Measurements from ENCODE around the gene MADD. TPM values are rescaled to one million over a fixed set of nuclear protein-coding genes. Genes with fewer than 3 reads are reported as not detected.

Gene MADD
- polyA plus RNA-seq, 1 donor from 2014 or later = 66.9 TPM

- H3K9ac ChIP-seq (ENCODE audit: low read length) = no peak overlapping the region
- no peaks in the 10 kb centered on the region for H4K20me1 ChIP-seq (ENCODE audit: insufficient read depth)
- peaks cover 7% of the 10 kb centered on the region for H3K36me3 ChIP-seq (ENCODE audit: insufficient read depth, low read length)
- no peak overlapping the region for H3K4me3 ChIP-seq (ENCODE audit: low read length)
- no peaks in the 10 kb centered on the region for H3K9me2 ChIP-seq (ENCODE audit: insufficient read depth, low read length)
- no peaks in the 10 kb centered on the region for H3F3A ChIP-seq (ENCODE audit: insufficient read depth, low read length, poor library complexity, severe bottlenecking)
- no peak for TF ChIP-seq EP300 (conservative IDR thresholded peaks at IDR 0.05; ENCODE audit: poor library complexity, severe bottlenecking)
- no peak for TF ChIP-seq MXI1 (conservative IDR thresholded peaks at IDR 0.05; ENCODE audit: poor library complexity, severe bottlenecking)
- no peak for TF ChIP-seq REST (IDR thresholded peaks at IDR 0.05; ENCODE audit: borderline replicate concordance)
- TF ChIP-seq, protein P1, sequence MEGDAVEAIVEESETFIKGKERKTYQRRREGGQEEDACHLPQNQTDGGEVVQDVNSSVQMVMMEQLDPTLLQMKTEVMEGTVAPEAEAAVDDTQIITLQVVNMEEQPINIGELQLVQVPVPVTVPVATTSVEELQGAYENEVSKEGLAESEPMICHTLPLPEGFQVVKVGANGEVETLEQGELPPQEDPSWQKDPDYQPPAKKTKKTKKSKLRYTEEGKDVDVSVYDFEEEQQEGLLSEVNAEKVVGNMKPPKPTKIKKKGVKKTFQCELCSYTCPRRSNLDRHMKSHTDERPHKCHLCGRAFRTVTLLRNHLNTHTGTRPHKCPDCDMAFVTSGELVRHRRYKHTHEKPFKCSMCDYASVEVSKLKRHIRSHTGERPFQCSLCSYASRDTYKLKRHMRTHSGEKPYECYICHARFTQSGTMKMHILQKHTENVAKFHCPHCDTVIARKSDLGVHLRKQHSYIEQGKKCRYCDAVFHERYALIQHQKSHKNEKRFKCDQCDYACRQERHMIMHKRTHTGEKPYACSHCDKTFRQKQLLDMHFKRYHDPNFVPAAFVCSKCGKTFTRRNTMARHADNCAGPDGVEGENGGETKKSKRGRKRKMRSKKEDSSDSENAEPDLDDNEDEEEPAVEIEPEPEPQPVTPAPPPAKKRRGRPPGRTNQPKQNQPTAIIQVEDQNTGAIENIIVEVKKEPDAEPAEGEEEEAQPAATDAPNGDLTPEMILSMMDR (IDR thresholded peaks at IDR 0.05; ENCODE audit: poor library complexity, severe bottlenecking) = no peak
- no peak for TF ChIP-seq SMC3 (conservative IDR thresholded peaks at IDR 0.05; ENCODE audit: poor library complexity)
- no peak for TF ChIP-seq RAD21 (conservative IDR thresholded peaks at IDR 0.05)
- no peak for TF ChIP-seq TAF1 (IDR thresholded peaks at IDR 0.05; ENCODE audit: low read depth)
- no peak for TF ChIP-seq POLR2AphosphoS5 (IDR thresholded peaks at IDR 0.05)
- TF ChIP-seq EZH2 (IDR thresholded peaks at IDR 0.05; ENCODE audit: borderline replicate concordance, insufficient read depth, low read length, poor library complexity, severe bottlenecking) = no peak
- H3K27me3 ChIP-seq (ENCODE audit: insufficient read depth, low read depth, low read length) = no peaks in the 10 kb centered on the region
- no peak overlapping the region for H2AFZ ChIP-seq (ENCODE audit: low read depth, low read length)
- H3K9me3 ChIP-seq (ENCODE audit: low read length) = no peaks in the 10 kb centered on the region
- H3K79me2 ChIP-seq (replicated peaks; ENCODE audit: insufficient read depth, low read length) = peaks cover 16% of the 10 kb centered on the region
- no peak overlapping the region for H3K27ac ChIP-seq (ENCODE audit: low read length)
- no peak overlapping the region for H3K4me2 ChIP-seq (ENCODE audit: low read length)
These were observed 8.1 kb downstream of the MADD start for GRCh38 chr11:47278058-47278457.

- peaks cover 10% of the 10 kb centered on the region for H3K79me2 ChIP-seq (replicated peaks; ENCODE audit: insufficient read depth, low read length)
- TF ChIP-seq MXI1 (conservative IDR thresholded peaks at IDR 0.05; ENCODE audit: poor library complexity, severe bottlenecking) = no peak
- no peak for TF ChIP-seq EZH2 (IDR thresholded peaks at IDR 0.05; ENCODE audit: borderline replicate concordance, insufficient read depth, low read length, poor library complexity, severe bottlenecking)
- TF ChIP-seq, protein P1 (IDR thresholded peaks at IDR 0.05; ENCODE audit: poor library complexity, severe bottlenecking) = no peak
- no peak for TF ChIP-seq REST (IDR thresholded peaks at IDR 0.05; ENCODE audit: borderline replicate concordance)
- no peak for TF ChIP-seq EP300 (conservative IDR thresholded peaks at IDR 0.05; ENCODE audit: poor library complexity, severe bottlenecking)
- no peak for TF ChIP-seq RAD21 (conservative IDR thresholded peaks at IDR 0.05)
- TF ChIP-seq SMC3 (conservative IDR thresholded peaks at IDR 0.05; ENCODE audit: poor library complexity) = no peak
- no peaks in the 10 kb centered on the region for H4K20me1 ChIP-seq (ENCODE audit: insufficient read depth)
- H3K36me3 ChIP-seq (ENCODE audit: insufficient read depth, low read length) = peaks cover 7% of the 10 kb centered on the region
- H3K4me3 ChIP-seq (ENCODE audit: low read length) = no peak overlapping the region
- no peaks in the 10 kb centered on the region for H3K9me3 ChIP-seq (ENCODE audit: low read length)
- no peak overlapping the region for H2AFZ ChIP-seq (ENCODE audit: low read depth, low read length)
- no peak overlapping the region for H3K27ac ChIP-seq (ENCODE audit: low read length)
- no peaks in the 10 kb centered on the region for H3K27me3 ChIP-seq (ENCODE audit: insufficient read depth, low read depth, low read length)
- H3K9me2 ChIP-seq (ENCODE audit: insufficient read depth, low read length) = no peaks in the 10 kb centered on the region
- no peak overlapping the region for H3K4me2 ChIP-seq (ENCODE audit: low read length)
- H3K9ac ChIP-seq (ENCODE audit: low read length) = no peak overlapping the region
- H3F3A ChIP-seq (ENCODE audit: insufficient read depth, low read length, poor library complexity, severe bottlenecking) = no peaks in the 10 kb centered on the region
These were observed 8.8 kb downstream of the MADD start for GRCh38 chr11:47278769-47279168.
